ENCODE measurements around the gene TGFBR3.

GRCh38 chr1:91732291-91733107, 153.5 kb downstream of the TGFBR3 start:
- no peak for TF ChIP-seq CTCF (optimal IDR thresholded peaks at IDR 0.05 in 1 of 3, IDR thresholded peaks at IDR 0.05 in 1 of 3, conservative IDR thresholded peaks at IDR 0.05 in 1 of 3; ENCODE audit: extremely low read depth in 1 of 3, insufficient read depth in 2 of 3, low read length in 3 of 3)
- TF ChIP-seq EZH2 (IDR thresholded peaks at IDR 0.05; ENCODE audit: low read length) = no peak

Measured in keratinocyte (primary cell).